ENCODE data around the gene CACNA2D4.

CACNA2D4 gene

DNA sequence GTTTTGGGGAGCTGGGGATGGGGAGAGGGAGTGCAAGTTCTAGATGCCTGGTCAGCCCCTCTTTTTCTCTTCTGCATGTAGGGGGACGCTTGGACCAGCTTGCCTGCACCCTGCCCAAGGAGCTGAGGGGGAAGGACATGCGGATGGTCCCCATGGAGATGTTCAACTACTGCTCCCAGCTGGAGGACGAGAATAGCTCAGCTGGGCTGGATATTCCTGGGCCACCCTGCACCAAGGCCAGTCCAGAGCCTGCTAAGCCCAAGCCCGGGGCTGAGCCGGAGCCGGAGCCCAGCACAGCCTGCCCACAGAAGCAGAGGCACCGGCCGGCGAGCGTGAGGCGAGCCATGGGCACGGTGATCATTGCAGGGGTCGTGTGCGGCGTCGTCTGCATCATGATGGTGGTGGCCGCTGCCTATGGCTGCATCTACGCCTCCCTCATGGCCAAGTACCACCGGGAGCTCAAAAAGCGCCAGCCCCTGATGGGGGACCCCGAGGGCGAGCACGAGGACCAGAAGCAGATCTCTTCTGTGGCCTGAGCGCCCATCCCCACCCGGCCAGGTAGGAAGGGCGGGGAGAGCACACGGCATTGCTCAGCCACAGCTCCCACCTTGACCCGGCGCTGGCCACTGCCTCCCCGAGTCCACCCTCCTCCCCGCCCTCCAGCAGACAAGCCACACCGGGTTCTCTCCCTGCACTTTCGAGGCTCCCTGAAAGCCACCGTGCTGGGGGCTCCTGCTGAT lies 84.1 kb downstream of the CACNA2D4 start:
- DNase-seq (ENCODE audit: low read depth): no peak
- no peak overlapping the region for H3K4me3 ChIP-seq (ENCODE audit: control insufficient read depth, low read depth, low read length)
- TF ChIP-seq, protein P1, sequence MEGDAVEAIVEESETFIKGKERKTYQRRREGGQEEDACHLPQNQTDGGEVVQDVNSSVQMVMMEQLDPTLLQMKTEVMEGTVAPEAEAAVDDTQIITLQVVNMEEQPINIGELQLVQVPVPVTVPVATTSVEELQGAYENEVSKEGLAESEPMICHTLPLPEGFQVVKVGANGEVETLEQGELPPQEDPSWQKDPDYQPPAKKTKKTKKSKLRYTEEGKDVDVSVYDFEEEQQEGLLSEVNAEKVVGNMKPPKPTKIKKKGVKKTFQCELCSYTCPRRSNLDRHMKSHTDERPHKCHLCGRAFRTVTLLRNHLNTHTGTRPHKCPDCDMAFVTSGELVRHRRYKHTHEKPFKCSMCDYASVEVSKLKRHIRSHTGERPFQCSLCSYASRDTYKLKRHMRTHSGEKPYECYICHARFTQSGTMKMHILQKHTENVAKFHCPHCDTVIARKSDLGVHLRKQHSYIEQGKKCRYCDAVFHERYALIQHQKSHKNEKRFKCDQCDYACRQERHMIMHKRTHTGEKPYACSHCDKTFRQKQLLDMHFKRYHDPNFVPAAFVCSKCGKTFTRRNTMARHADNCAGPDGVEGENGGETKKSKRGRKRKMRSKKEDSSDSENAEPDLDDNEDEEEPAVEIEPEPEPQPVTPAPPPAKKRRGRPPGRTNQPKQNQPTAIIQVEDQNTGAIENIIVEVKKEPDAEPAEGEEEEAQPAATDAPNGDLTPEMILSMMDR (conservative IDR thresholded peaks at IDR 0.05; ENCODE audit: control insufficient read depth, insufficient read depth, low read depth, low read length): no peak

DNA sequence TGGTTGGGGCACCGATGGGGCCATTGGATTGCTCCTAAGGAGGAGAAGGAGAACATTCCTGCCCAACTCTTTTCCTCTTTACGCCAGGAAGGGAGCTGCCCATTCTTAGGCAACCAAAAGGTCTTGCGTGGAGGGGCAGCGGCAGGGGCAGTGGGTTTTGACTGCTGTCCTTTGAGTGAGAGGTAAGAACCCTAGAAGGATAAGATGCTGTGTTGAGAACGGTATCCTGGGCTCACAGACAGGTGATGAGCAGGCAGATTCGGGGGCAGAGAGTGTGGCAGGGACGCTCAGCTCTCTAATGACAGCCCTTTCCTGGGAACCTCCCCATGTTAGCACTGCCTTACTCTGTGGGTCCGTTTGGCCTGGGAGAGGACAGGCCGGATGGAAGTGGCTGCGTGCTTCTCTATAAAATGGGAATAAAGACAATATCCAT lies 84.8 kb downstream of the CACNA2D4 start:
- DNase-seq (ENCODE audit: low read depth): no peak
- no peak overlapping the region for H3K4me3 ChIP-seq (ENCODE audit: control insufficient read depth, low read depth, low read length)
- TF ChIP-seq, protein P1 (conservative IDR thresholded peaks at IDR 0.05; ENCODE audit: control insufficient read depth, insufficient read depth, low read depth, low read length): no peak

DNA sequence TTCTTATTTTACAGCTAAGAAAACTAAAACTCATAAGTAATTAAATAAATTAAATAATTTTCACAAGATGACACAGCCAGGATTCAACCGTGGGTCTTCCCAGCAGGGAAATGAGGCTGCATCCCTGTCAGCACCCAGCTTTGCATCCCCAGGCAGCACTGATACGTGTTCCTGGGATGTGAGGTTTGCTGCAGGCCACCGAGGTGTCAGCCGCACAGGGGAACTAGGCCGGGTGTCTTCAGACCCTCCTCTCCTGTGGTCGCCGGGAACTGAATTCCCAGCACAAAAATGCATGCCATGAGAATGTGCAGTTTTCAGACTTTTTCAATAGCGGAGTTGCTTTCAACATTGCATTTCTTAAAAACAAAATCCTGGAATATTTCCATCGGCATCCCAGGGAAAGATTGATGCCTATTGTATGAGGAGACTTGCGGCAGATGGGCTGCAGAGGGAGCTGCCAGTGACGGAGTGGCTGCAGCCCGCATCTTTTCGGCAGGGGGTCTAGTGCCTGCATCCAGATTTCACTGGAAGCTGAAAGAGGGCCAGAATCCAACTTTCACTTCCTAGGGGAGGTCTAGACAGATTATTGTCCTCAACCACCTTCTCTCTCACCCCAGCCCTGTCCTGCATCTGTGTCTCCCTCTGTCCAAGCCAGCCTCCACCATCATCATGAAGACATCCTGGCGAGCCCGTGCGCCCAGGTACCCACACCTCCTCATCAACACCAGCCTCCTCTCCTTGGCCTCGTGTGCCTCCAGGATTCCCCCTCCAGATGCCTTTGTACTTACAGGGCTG lies 85.5 kb downstream of the CACNA2D4 start:
- no peak for DNase-seq (ENCODE audit: low read depth)
- TF ChIP-seq, protein P1 (conservative IDR thresholded peaks at IDR 0.05; ENCODE audit: control insufficient read depth, insufficient read depth, low read depth, low read length): no peak
- no peak overlapping the region for H3K4me3 ChIP-seq (ENCODE audit: control insufficient read depth, low read depth, low read length)

DNA sequence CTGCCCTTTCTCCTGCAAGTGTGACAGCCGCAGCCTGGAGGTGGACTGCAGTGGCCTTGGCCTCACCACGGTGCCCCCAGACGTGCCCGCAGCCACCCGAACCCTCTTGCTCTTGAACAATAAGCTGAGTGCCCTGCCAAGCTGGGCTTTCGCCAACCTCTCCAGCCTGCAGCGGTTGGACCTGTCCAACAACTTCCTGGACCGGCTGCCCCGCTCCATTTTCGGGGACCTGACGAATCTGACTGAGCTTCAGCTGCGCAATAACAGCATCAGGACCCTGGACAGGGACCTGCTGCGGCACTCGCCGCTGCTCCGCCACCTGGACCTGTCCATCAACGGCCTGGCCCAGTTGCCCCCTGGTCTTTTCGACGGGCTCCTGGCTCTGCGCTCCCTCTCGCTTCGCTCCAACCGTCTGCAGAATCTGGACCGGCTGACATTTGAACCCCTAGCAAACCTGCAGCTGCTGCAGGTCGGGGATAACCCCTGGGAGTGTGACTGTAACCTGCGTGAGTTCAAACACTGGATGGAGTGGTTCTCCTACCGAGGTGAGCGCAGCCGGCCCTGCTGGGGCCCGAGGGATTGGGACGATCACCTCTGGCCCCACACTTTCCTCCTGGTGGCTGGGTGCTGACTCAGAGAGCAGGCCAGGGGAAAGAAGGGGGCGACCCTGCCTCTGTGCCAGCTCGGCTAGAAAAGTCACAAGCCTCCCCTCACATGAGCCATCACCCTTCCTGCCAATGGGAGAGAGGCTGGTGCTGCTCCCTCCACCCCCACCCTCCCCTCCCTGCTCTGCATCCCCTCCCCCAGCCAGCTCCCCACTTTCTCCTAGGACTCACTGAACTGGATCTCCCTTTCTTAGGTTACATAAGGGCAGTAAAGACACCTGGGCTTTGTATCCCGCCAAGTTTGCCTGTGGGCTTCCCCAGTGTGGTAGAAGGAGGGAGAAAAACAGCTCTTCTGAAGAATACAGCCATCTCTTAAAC lies 87.2 kb downstream of the CACNA2D4 start:
- DNase-seq (ENCODE audit: low read depth): peak; percentile 40
- TF ChIP-seq, protein P1 (conservative IDR thresholded peaks at IDR 0.05; ENCODE audit: control insufficient read depth, insufficient read depth, low read depth, low read length): no peak
- H3K4me3 ChIP-seq (ENCODE audit: control insufficient read depth, low read depth, low read length): no peak overlapping the region

DNA sequence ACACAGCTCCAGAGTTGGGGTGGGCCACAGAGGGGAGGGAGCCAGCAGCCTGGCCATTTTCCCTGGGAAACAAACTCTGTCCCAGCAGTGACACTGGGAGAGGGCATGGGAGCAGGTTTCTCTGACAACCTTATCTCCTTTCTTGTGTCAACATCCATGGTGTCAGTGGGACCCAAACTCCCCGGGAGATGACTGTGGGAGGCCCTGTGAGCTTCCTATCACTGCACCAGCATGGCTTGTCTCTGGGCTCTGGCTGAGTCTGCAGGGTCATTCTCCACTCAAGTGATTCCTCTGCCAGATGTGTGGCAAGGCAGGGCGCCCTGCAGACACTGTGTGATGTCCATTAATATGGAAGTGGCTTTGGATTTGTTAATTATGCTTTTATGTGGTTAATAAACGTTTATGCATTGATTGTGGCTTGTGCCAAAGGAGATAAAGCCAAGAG lies 88.0 kb downstream of the CACNA2D4 start:
- TF ChIP-seq, protein P1 (conservative IDR thresholded peaks at IDR 0.05; ENCODE audit: control insufficient read depth, insufficient read depth, low read depth, low read length): no peak
- no peak for DNase-seq (ENCODE audit: low read depth)
- H3K4me3 ChIP-seq (ENCODE audit: control insufficient read depth, low read depth, low read length): no peak overlapping the region

DNA sequence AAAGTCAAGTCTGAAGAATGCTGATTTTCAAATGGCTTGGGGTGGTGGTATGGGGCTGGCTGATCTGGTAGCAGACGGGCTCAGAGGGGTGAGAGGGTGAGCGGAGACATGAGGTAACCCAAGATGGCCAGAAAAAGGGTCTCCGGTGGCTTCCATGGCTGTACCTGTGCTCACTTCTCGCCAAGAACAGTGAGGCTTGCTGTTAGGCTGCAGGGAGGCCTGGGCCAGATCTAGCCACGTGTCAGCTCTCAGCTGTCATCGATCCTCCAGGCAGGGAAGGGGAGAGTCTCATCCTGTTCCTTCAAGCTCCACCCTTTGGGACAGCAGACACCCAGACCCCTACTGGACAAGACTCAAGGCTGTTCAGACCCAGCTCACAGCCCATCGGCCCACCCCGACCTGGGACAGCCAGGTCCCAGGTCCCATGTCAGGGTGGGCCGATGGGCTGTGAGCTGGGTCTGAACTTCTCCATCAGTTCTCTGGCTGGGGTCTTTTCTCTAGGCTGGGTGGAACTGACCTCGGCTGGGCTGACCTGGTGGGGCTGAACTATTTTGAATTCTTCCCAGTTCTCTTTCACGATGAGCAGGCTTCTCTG lies 89.0 kb downstream of the CACNA2D4 start:
- TF ChIP-seq, protein P1 (conservative IDR thresholded peaks at IDR 0.05; ENCODE audit: control insufficient read depth, insufficient read depth, low read depth, low read length): no peak
- no peak for DNase-seq (ENCODE audit: low read depth)
- H3K4me3 ChIP-seq (ENCODE audit: control insufficient read depth, low read depth, low read length): no peak overlapping the region
